ENCODE data around the gene VWA8.

The VWA8 gene

DNA sequence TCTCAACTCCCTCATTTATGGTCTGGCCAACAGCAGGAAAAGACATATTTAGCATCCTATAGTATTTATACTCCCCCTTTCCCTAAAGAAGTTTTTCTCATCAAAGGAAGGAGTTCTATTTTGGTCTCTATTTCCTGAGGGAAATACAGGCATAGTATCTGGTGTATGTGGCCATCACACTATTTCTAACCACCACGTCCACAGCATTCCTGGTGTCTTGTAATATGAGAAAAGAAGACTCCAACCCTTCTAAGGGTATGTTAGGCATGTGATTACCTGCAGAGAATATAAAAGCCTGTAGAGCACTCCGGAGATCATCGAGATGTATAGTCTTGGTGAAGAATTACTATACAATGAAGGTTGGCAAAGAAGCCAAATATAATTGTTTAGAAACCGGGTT, 137.4 kb downstream of the VWA8 start:
- TF ChIP-seq CTCF (IDR thresholded peaks at IDR 0.05; ENCODE audit: extremely low read depth, insufficient read depth, missing control alignments), result no peak
- in situ Hi-C loops (cut with MboI; ENCODE audit: low pct_unique_long_range_greater_than_20kb, low sequenced_read_pairs, unreplicated experiment), result no loop called here
- DNase-seq (ENCODE audit: low spot score), result no peak

- in situ Hi-C loops (cut with MboI; ENCODE audit: low pct_unique_long_range_greater_than_20kb, low sequenced_read_pairs, unreplicated experiment), result no loop called here
- no peak for DNase-seq (ENCODE audit: low spot score)
- no peak for TF ChIP-seq CTCF (IDR thresholded peaks at IDR 0.05; ENCODE audit: extremely low read depth, insufficient read depth, missing control alignments)
These were observed 138.3 kb downstream of the VWA8 start for GRCh38 chr13:41822560-41822959.

- no peak for TF ChIP-seq CTCF (IDR thresholded peaks at IDR 0.05; ENCODE audit: extremely low read depth, insufficient read depth, missing control alignments)
- in situ Hi-C loops (cut with MboI; ENCODE audit: low pct_unique_long_range_greater_than_20kb, low sequenced_read_pairs, unreplicated experiment), result no loop called here
- DNase-seq (ENCODE audit: low spot score), result no peak
These were observed 139.7 kb downstream of the VWA8 start for GRCh38 chr13:41821238-41821594.

- no peak for DNase-seq (ENCODE audit: low spot score)
- in situ Hi-C loops (cut with MboI; ENCODE audit: low pct_unique_long_range_greater_than_20kb, low sequenced_read_pairs, unreplicated experiment), result no loop called here
- no peak for TF ChIP-seq CTCF (IDR thresholded peaks at IDR 0.05; ENCODE audit: extremely low read depth, insufficient read depth, missing control alignments)
These were observed 140.2 kb downstream of the VWA8 start for GRCh38 chr13:41820581-41821237.

DNA sequence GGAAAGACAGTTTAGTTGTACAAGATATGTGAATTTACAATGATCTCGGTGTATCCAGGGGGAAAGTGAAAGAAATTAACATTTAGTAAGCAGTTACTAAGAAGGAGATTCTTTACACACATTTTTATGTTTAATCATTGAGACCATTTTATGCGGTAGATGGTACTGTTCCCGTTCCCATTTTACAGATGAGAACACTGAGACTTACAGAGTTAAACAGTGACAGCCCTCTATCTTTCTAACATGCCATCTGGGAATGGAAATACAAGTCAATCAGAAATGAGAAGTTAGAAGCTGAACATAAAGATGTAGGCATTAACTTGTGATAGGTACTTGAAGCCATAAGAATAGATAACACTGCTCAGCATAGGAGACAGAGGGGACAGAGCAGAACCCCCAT, 144.9 kb downstream of the VWA8 start:
- TF ChIP-seq CTCF (IDR thresholded peaks at IDR 0.05; ENCODE audit: extremely low read depth, insufficient read depth, missing control alignments), result no peak
- DNase-seq (ENCODE audit: low spot score), result no peak
- in situ Hi-C loops (cut with MboI; ENCODE audit: low pct_unique_long_range_greater_than_20kb, low sequenced_read_pairs, unreplicated experiment), result no loop called here

- in situ Hi-C loops (cut with MboI; ENCODE audit: low pct_unique_long_range_greater_than_20kb, low sequenced_read_pairs, unreplicated experiment), result no loop called here
- no peak for DNase-seq (ENCODE audit: low spot score)
- TF ChIP-seq CTCF (IDR thresholded peaks at IDR 0.05; ENCODE audit: extremely low read depth, insufficient read depth, missing control alignments), result no peak
These were observed 147.5 kb downstream of the VWA8 start for GRCh38 chr13:41813426-41813825.

GRCh38 chr13:41812851-41813250, 148.1 kb downstream of the VWA8 start:
- TF ChIP-seq CTCF (IDR thresholded peaks at IDR 0.05; ENCODE audit: extremely low read depth, insufficient read depth, missing control alignments), result no peak
- in situ Hi-C loops (cut with MboI; ENCODE audit: low pct_unique_long_range_greater_than_20kb, low sequenced_read_pairs, unreplicated experiment), result no loop called here
- peak; percentile 12 for DNase-seq (ENCODE audit: low spot score)
